HuH-7 (cell line): ENCODE measurements around the gene BCKDHA.
"Not testable (repeated sequence)": the region's sequence is repeated elsewhere in the genome, so short reads cannot be mapped to it uniquely, and the experiment has no call there.

Experiments used
- DNase-seq: peaks from one replicate; pipeline ENCODE4 v3.0.0; 2011; ENCODE audit warnings: low spot score

The BCKDHA gene

GRCh38 chr19:41447732-41448332 is 50.2 kb downstream of the BCKDHA start:
- DNase-seq: no peak

- DNase-seq: peak; percentile 89
These were observed 51.7 kb downstream of the BCKDHA start for GRCh38 chr19:41449079-41449864.

- DNase-seq: no peak
These were observed 52.2 kb downstream of the BCKDHA start for GRCh38 chr19:41449865-41450178.

GRCh38 chr19:41452584-41453275 is 55.1 kb downstream of the BCKDHA start:
- DNase-seq: no peak

GRCh38 chr19:41455936-41456335 is 58.3 kb downstream of the BCKDHA start:
- no peak for DNase-seq

GRCh38 chr19:41456342-41456918 is 58.8 kb downstream of the BCKDHA start:
- no peak for DNase-seq

GRCh38 chr19:41457241-41457640 is 59.6 kb downstream of the BCKDHA start:
- no peak for DNase-seq

- DNase-seq: no peak
These were observed 64.9 kb downstream of the BCKDHA start for GRCh38 chr19:41462497-41462896.

- not testable (repeated sequence) for DNase-seq
These were observed 65.9 kb downstream of the BCKDHA start for GRCh38 chr19:41463257-41464256.
